H9 (cell line): Measurements from ENCODE around the gene CCDC60. TPM values are rescaled to one million over a fixed set of nuclear protein-coding genes. Genes with fewer than 3 reads are reported as not detected.

Source experiments
- DNase-seq: peaks from one replicate; pipeline ENCODE4 v3.0.0-alpha.2; 2017
- H2AFZ ChIP-seq: one replicate; pipeline ENCODE4 v1.6.1; 2013; ENCODE audit warnings: mild to moderate bottlenecking, low read length, control low read depth, moderate library complexity
- H2AK5ac ChIP-seq: 2 replicates; pipeline ENCODE4 v1.6.1; 2013; ENCODE audit warnings: low read length, control low read depth, mixed read lengths; ENCODE audit not compliant: insufficient read length
- H2BK120ac ChIP-seq: one replicate; pipeline ENCODE4 v1.6.1; 2013; ENCODE audit warnings: low read depth, mild to moderate bottlenecking, low read length, control low read depth, inconsistent platforms; ENCODE audit not compliant: poor library complexity, severe bottlenecking
- H2BK12ac ChIP-seq: 2 replicates; pipeline ENCODE4 v1.6.1; 2013; ENCODE audit warnings: low read length, control low read depth, mixed read lengths, low read depth; ENCODE audit not compliant: insufficient read length
- H2BK15ac ChIP-seq: 2 replicates; pipeline ENCODE4 v1.6.1; 2013; ENCODE audit warnings: low read depth, low read length, control low read depth
- H2BK20ac ChIP-seq: one replicate; pipeline ENCODE4 v1.6.1; 2013; ENCODE audit warnings: low read depth, mild to moderate bottlenecking, low read length, control low read depth, inconsistent platforms; ENCODE audit not compliant: poor library complexity, severe bottlenecking
- H2BK5ac ChIP-seq: 2 replicates; pipeline ENCODE4 v1.6.1; 2013; ENCODE audit warnings: low read length, control low read depth, mixed read lengths; ENCODE audit not compliant: insufficient read length
- H3K14ac ChIP-seq: 2 replicates; pipeline ENCODE4 v1.6.1; 2013; ENCODE audit warnings: low read length, control low read depth; ENCODE audit not compliant: insufficient read depth
- H3K18ac ChIP-seq: 2 replicates; pipeline ENCODE4 v1.6.1; 2013; ENCODE audit warnings: low read depth, mild to moderate bottlenecking, mixed read lengths, low read length, control low read depth; ENCODE audit not compliant: insufficient read length
- H3K23ac ChIP-seq: 2 replicates; pipeline ENCODE4 v1.6.1; 2013; ENCODE audit warnings: low read length, control low read depth, mixed read lengths, low read depth; ENCODE audit not compliant: insufficient read length
- H3K23me2 ChIP-seq: 2 replicates; pipeline ENCODE4 v1.6.1; 2013; ENCODE audit warnings: low read depth, mild to moderate bottlenecking, mixed read lengths, low read length, control low read depth; ENCODE audit not compliant: insufficient read length, poor library complexity, severe bottlenecking
- H3K27ac ChIP-seq: 2 replicates; pipeline ENCODE4 v1.5.1; 2013; ENCODE audit warnings: low read length, control low read depth, mixed read lengths, low read depth; ENCODE audit not compliant: insufficient read length
- H3K27me3 ChIP-seq: 2 replicates; pipeline ENCODE4 v1.6.1; 2013; ENCODE audit warnings: low read length, control low read depth, inconsistent platforms; ENCODE audit not compliant: insufficient read depth
- H3K4ac ChIP-seq: 2 replicates; pipeline ENCODE4 v1.6.1; 2013; ENCODE audit warnings: low read depth, mild to moderate bottlenecking, control low read depth, inconsistent platforms, low read length, moderate library complexity
- H3K4me1 ChIP-seq: 2 replicates; pipeline ENCODE4 v1.6.1; 2013; ENCODE audit warnings: low read length, control low read depth, inconsistent platforms; ENCODE audit not compliant: insufficient read depth
- H3K4me2 ChIP-seq: 2 replicates; pipeline ENCODE4 v1.6.1; 2013; ENCODE audit warnings: low read length, control low read depth, mixed read lengths; ENCODE audit not compliant: insufficient read length, insufficient read depth
- H3K56ac ChIP-seq: 2 replicates; pipeline ENCODE4 v1.6.1; 2013; ENCODE audit warnings: low read depth, mild to moderate bottlenecking, mixed read lengths, low read length, control low read depth; ENCODE audit not compliant: insufficient read length
- H3K79me1 ChIP-seq: 2 replicates; pipeline ENCODE4 v1.6.1; 2013; ENCODE audit warnings: low read depth, mild to moderate bottlenecking, moderate library complexity, low read length, control low read depth, inconsistent platforms; ENCODE audit not compliant: insufficient read depth, poor library complexity, severe bottlenecking
- H3K79me2 ChIP-seq: 2 replicates; pipeline ENCODE4 v1.6.1; 2013; ENCODE audit warnings: low read length, control low read depth, inconsistent platforms; ENCODE audit not compliant: insufficient read depth
- H3K9ac ChIP-seq: 2 replicates; pipeline ENCODE4 v1.6.1; 2013; ENCODE audit warnings: low read length, control low read depth, mixed read lengths; ENCODE audit not compliant: insufficient read length; ENCODE audit errors: extremely low read depth
- H3K9me3 ChIP-seq: one replicate; pipeline ENCODE4 v1.6.1; 2013; ENCODE audit warnings: low read depth, low read length, inconsistent platforms; ENCODE audit not compliant: control insufficient read depth
- H3T11ph ChIP-seq: one replicate; pipeline ENCODE4 v1.6.1; 2013; ENCODE audit warnings: mild to moderate bottlenecking, low read length, control low read depth, inconsistent platforms
- H4K20me1 ChIP-seq: one replicate; pipeline ENCODE4 v1.6.1; 2013; ENCODE audit not compliant: control insufficient read depth, insufficient read length, insufficient read depth
- H4K5ac ChIP-seq: 2 replicates; pipeline ENCODE4 v1.6.1; 2013; ENCODE audit warnings: low read depth, mild to moderate bottlenecking, mixed read lengths, low read length, control low read depth; ENCODE audit not compliant: insufficient read length
- H4K8ac ChIP-seq: replicated peaks from 2 replicates; pipeline ENCODE4 v1.6.1; 2013; ENCODE audit warnings: low read length, control low read depth, mixed read lengths, low read depth; ENCODE audit not compliant: insufficient read length
- H4K91ac ChIP-seq: 2 replicates; pipeline ENCODE4 v1.6.1; 2013; ENCODE audit warnings: low read depth, mild to moderate bottlenecking, moderate library complexity, mixed read lengths, low read length, control low read depth; ENCODE audit not compliant: insufficient read length
- H3K27ac Mint-ChIP-seq, 3 experiments: 2 replicates in 2 of 3; 3 replicates in 1 of 3; pipeline ENCODE4 v1.8.0; 2020 to 2021; ENCODE audit warnings: mixed read lengths in 3 of 3, mild to moderate bottlenecking in 1 of 3, moderate library complexity in 1 of 3
- H3K27me3 Mint-ChIP-seq: 2 replicates; pipeline ENCODE4 v1.8.0; 2021; ENCODE audit warnings: low read depth, mild to moderate bottlenecking, moderate library complexity, mixed read lengths
- H3K36me3 Mint-ChIP-seq, 3 experiments: 2 replicates in 2 of 3; 3 replicates in 1 of 3; pipeline ENCODE4 v1.8.0; 2020 to 2021; ENCODE audit warnings: low read depth in 3 of 3, mixed read lengths in 3 of 3; ENCODE audit not compliant: insufficient read depth in 1 of 3
- H3K4me1 Mint-ChIP-seq, 2 experiments: 2 replicates each; pipeline ENCODE4 v1.8.0; 2020; ENCODE audit warnings: mixed read lengths in 2 of 2
- H3K4me3 Mint-ChIP-seq, 2 experiments: 2 replicates in 1 of 2; 3 replicates in 1 of 2; pipeline ENCODE4 v1.8.0; 2020 to 2021; ENCODE audit warnings: mild to moderate bottlenecking in 2 of 2, mixed read lengths in 2 of 2, moderate library complexity in 1 of 2
- H3K9me3 Mint-ChIP-seq, 2 experiments: 2 replicates in 1 of 2; 3 replicates in 1 of 2; pipeline ENCODE4 v1.8.0; 2020; ENCODE audit warnings: mild to moderate bottlenecking in 2 of 2, mixed read lengths in 2 of 2, moderate library complexity in 1 of 2
- CTCF ChIP-seq: fragments of 200-600 bp; sonication (generic); conservative IDR thresholded peaks from 3 replicates; pipeline ENCODE4 v1.8.0; 2021; ENCODE audit warnings: antibody characterized with exemption, mild to moderate bottlenecking
- WGBS: extraction: QIAGEN DNeasy Blood & Tissue Kit; methylation state at CpG from one replicate; pipeline ENCODE4 v1.1.7; 2013; ENCODE audit warnings: missing lambda C conversion rate, low lambda C conversion rate, mixed read lengths; ENCODE audit not compliant: insufficient read length; ENCODE audit errors: extremely low coverage; 5-methylcytosine and 5-hydroxymethylcytosine counted together
- total RNA-seq: library from RNA; stranded (reverse); gene quantifications from 2 replicates; pipeline ENCODE4 v1.2.1, GENCODE V29; 2021

Gene CCDC60
- total RNA-seq, 1 experiment from 2014 or later: 0.44 TPM

GRCh38 chr12:119447618-119448017 is 113.1 kb downstream of the CCDC60 start:
- TF ChIP-seq CTCF: no peak
- H3K27me3 Mint-ChIP-seq: peaks cover 15% of the 10 kb centered on the region
- no peak overlapping the region for H3K23ac ChIP-seq

More at GRCh38 chr12:119447618-119448017, 113.1 kb downstream of the CCDC60 start:
- Histone ChIP-seq H4K5ac (no peak overlapping the region), H2BK120ac (no peak overlapping the region), H3K27me3 (no peaks in the 10 kb centered on the region), H3K14ac (no peak overlapping the region), H2BK20ac (no peak overlapping the region), H4K91ac (no peak overlapping the region), H4K8ac (no peak overlapping the region), H4K20me1 (no peaks in the 10 kb centered on the region), H2AK5ac (no peak overlapping the region), H3K23me2 (no peaks in the 10 kb centered on the region), H2BK5ac (no peak overlapping the region), H3K9ac (no peak overlapping the region), H3K27ac (no peak overlapping the region), H3K4ac (no peak overlapping the region), H3K79me1 (no peaks in the 10 kb centered on the region), H2BK12ac (no peak overlapping the region), H2BK15ac (no peak overlapping the region), H2AFZ (no peak overlapping the region), H3K79me2 (no peaks in the 10 kb centered on the region), H3T11ph (no peak overlapping the region), H3K56ac (no peak overlapping the region), H3K18ac (no peak overlapping the region), H3K4me2 (no peak overlapping the region), H3K9me3 (no peaks in the 10 kb centered on the region), H3K4me1 (peaks cover 3% of the 10 kb centered on the region; the same call in 1 of the 2 replicates)
- Mint-ChIP-seq H3K9me3 (peaks cover 3 to 4% of the 10 kb centered on the region in 2 experiments; a peak in 4 of 5 replicates), H3K27ac (no peak overlapping the region; a peak in 1 of 7 replicates), H3K4me1 (peaks cover 13 to 15% of the 10 kb centered on the region in 2 experiments), H3K4me3 (no peak overlapping the region), H3K36me3 (peaks cover 2 to 4% (median 3%) of the 10 kb centered on the region in 3 experiments; a peak in 3 of 7 replicates)
- no peak for DNase-seq
- WGBS: no CpG with 5 or more reads among the region's 8 CpGs
